Skeletal muscle tissue (tissue), 4 donors: Measurements from ENCODE around the gene TPRG1L. TPM values are rescaled to one million over a fixed set of nuclear protein-coding genes. Genes with fewer than 3 reads are reported as not detected.
"Not testable (repeated sequence)": the region's sequence is repeated elsewhere in the genome, so short reads cannot be mapped to it uniquely, and the experiment has no call there.

Experiments
- H3K27ac ChIP-seq: one replicate; pipeline ENCODE4 v1.7.0; 2013; ENCODE audit warnings: mild to moderate bottlenecking, low read depth, low read length, inconsistent platforms
- H3K27me3 ChIP-seq, 3 donors: one replicate each; pipeline ENCODE4 v1.7.0; 2013; ENCODE audit warnings: low read length in 3 of 3; ENCODE audit not compliant: control insufficient read depth in 3 of 3, insufficient read depth in 3 of 3
- H3K36me3 ChIP-seq, 3 donors: one replicate each; pipeline ENCODE4 v1.7.0; 2013; ENCODE audit warnings: low read length in 3 of 3; ENCODE audit not compliant: control insufficient read depth in 3 of 3, insufficient read depth in 3 of 3
- H3K4me1 ChIP-seq, 3 donors: one replicate each; pipeline ENCODE4 v1.7.0; 2013; ENCODE audit warnings: low read length in 3 of 3, mild to moderate bottlenecking in 3 of 3; ENCODE audit not compliant: control insufficient read depth in 3 of 3, insufficient read depth in 3 of 3
- H3K4me3 ChIP-seq, 3 donors: one replicate each; pipeline ENCODE4 v1.7.0; 2013; ENCODE audit warnings: low read length in 3 of 3
- H3K9ac ChIP-seq, 3 donors: one replicate each; pipeline ENCODE4 v1.7.0; 2013; ENCODE audit warnings: low read length in 3 of 3, mild to moderate bottlenecking in 3 of 3, moderate library complexity in 2 of 3, low read depth in 1 of 3
- H3K9me3 ChIP-seq, 3 donors: one replicate each; pipeline ENCODE4 v1.7.0; 2013; ENCODE audit warnings: low read length in 3 of 3; ENCODE audit not compliant: control insufficient read depth in 3 of 3
- total RNA-seq: library from RNA; depleted of rRNA; stranded (reverse); fragments of >200 nt; gene quantifications from one replicate; pipeline ENCODE4 v1.2.3, GENCODE V29; 2014
- donor health status: Osteomylitis.

TPRG1L gene
- total RNA-seq, 1 donor from 2014 or later: 17.2 TPM

DNA sequence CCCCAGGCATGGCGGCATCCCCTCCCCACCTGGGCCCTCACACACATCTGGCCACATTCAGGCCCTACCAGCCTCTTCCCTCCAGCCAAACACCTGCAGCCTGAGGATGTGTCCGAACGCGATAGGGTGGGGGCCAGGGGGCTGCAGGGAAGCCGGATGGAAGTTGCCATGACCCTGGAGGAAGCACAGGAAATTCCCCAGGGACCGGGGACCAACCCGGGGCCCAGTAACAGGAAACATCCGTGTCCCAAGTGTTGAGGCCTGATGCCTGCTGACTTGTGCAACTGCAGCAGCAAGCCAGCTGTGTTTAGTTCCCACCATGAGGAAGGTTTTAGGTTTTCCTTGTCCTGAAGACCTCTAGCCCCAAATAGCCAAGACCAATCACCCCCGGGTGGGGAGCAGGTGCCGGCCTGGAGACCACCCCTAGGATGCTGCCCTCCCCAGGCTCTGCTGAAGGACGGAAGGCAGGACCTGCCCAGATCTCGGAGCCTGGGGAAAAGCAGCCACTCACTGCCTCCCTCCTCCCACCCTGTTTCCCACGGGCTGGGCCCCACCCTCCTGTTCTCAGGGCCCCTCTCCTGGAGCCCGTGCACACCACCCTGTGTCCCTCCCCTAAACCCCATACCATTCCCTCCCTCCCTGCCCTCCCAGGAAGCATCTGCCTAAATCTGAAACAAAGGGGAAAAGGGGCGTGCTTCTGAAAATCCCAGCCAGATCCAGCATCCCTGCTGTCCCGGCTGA, 43.3 kb upstream of the TPRG1L start:
- H3K4me3 ChIP-seq: no peak overlapping the region
- no peak overlapping the region for H3K9ac ChIP-seq
- peaks cover 20 to 46% (median 25%) of the 10 kb centered on the region in 3 donors for H3K27me3 ChIP-seq
- peaks cover 3 to 12% (median 8%) of the 10 kb centered on the region in 3 donors for H3K4me1 ChIP-seq
- no peaks in the 10 kb centered on the region for H3K9me3 ChIP-seq
- H3K36me3 ChIP-seq: no peaks in the 10 kb centered on the region
- H3K27ac ChIP-seq: no peak overlapping the region

DNA sequence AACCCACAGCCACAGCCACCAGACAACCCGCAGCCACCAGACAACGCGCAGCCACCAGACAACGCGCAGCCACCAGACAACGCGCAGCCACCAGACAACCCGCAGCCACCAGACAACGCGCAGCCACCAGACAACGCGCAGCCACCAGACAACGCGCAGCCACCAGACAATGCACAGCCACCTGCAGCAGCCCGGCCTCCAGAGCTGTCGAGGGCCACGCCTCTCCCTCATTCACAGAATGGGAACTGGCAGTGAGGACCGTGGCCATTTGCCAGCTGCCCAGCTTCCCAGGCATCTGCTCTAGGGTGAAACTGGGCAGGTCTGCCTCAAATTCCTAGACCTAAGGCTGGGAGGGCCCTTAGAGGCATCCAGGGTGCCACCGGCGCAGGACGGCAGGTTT, 41.1 kb upstream of the TPRG1L start:
- H3K27me3 ChIP-seq: peaks cover 18 to 36% (median 19%) of the 10 kb centered on the region in 3 donors
- not testable (repeated sequence) for H3K4me1 ChIP-seq, H3K9me3 ChIP-seq, H3K36me3 ChIP-seq, H3K9ac ChIP-seq, H3K4me3 ChIP-seq, H3K27ac ChIP-seq

DNA sequence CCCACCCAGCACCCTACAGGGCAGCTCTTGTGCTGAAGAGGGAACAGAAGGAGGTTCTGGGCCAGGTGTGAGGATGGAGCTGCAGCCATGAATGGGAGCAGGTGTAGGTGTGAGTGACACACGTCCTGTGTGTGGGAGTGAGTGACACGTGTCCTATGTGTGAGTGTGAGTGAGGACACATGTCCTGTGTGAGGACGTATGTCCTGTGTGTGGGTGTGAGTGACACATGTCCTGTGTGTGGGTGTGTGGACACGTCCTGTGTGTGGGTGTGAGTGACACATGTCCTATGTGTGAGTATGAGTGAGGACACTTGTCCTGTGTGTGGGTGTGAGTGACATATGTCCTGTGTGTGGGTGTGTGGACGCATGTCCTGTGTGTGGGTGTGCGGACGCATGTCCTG, 39.9 kb upstream of the TPRG1L start:
- peaks cover 8 to 28% (median 9%) of the 10 kb centered on the region in 3 donors for H3K27me3 ChIP-seq

DNA sequence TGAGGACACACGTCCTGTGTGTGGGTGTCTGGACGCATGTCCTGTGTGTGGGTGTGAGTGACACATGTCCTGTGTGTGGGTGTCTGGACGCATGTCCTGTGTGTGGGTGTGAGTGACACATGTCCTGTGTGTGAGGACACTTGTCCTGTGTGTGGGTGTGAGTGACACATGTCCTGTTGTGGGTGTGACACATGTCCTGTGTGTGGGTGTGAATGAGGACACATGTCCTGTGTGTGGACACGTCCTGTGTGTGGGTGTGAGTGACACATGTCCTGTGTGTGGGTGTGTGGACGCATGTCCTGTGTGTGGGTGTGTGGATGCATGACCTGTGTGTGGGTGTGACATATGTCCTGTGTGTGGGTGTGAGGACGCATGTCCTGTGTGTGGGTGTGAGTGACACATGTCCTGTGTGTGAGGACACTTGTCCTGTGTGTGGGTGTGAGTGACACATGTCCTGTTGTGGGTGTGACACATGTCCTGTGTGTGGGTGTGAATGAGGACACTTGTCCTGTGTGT, 39.4 kb upstream of the TPRG1L start:
- not testable (repeated sequence) for H3K36me3 ChIP-seq, H3K9me3 ChIP-seq, H3K9ac ChIP-seq, H3K4me3 ChIP-seq, H3K4me1 ChIP-seq, H3K27ac ChIP-seq
- peaks cover 6 to 27% (median 9%) of the 10 kb centered on the region in 3 donors for H3K27me3 ChIP-seq

More for the DNA sequence above, 39.9 kb upstream of the TPRG1L start:
- no peaks in the 10 kb centered on the region for H3K9me3 ChIP-seq
- no peak overlapping the region for H3K4me3 ChIP-seq
- no peak overlapping the region for H3K9ac ChIP-seq
- no peaks in the 10 kb centered on the region for H3K4me1 ChIP-seq
- H3K36me3 ChIP-seq: no peaks in the 10 kb centered on the region
- H3K27ac ChIP-seq: no peak overlapping the region

DNA sequence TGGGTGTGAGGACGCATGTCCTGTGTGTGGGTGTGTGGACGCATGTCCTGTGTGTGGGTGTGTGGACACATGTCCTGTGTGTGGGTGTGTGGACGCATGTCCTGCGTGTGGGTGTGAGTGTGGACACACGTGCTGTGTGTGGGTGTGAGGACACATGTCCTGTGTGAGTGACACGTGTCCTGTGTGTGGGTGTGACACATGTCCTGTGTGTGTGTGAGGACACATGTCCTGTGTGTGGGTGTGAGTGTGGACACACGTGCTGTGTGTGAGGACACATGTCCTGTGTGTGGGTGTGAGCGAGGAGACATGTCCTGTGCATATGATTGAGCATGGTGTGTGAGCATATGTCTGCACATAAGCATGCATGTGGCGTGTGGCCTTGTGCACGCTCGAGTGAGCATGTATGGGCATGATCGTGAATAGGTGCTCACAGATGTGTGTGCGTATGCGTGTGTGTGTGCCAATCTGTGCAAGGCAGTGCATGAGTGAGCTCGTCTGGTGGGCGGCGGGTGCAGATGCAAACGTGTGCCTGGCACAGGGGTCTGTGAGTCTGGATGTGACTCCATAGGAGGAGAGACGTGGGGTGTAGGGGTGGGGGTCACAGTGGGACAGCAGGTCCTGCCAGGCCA, 38.8 kb upstream of the TPRG1L start:
- H3K27me3 ChIP-seq: peaks cover 3 to 23% (median 8%) of the 10 kb centered on the region in 3 donors
- H3K27ac ChIP-seq: no peak overlapping the region
- H3K4me1 ChIP-seq: peaks cover 0 to 4% (median 3%) of the 10 kb centered on the region in 3 donors
- H3K9me3 ChIP-seq: no peaks in the 10 kb centered on the region
- H3K36me3 ChIP-seq: no peaks in the 10 kb centered on the region
- no peak overlapping the region for H3K4me3 ChIP-seq
- no peak overlapping the region for H3K9ac ChIP-seq

DNA sequence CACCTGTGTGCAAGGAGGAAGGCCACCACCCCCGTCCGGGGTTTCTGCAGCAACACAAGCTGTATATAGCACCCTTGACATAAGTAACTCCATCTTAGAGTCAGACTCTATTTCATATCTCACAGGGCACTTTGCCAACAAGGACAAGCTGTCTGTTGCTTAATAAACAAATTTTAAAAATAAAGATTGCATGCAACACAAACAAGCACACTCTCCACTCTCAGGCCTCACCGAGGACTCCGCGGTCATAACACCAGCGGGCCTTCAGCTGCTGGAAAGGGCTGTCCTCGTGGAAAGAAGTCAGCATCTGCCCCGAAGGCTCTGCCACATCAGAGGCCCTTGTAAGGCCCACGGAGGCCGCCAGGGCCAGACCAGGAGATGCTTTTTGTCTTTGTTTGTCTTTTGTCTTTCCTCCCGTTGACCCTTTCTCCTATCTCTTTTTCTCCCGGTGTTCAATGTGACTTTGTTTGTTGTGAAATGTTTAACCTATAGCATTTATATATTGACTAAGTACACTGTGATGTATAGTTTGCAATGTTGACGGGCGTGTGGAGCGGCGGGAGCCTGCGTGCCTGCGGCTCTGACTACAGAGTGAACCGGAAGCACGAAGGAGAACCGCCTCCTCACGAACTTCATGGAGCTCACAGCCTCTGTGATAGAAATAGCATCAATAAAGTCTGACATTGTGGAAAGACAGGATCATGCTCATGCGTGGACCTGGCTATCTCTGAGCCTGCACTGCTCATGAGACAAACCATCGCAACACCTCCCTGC, 37.6 kb upstream of the TPRG1L start:
- no peaks in the 10 kb centered on the region for H3K9me3 ChIP-seq
- no peak overlapping the region for H3K27ac ChIP-seq
- H3K9ac ChIP-seq: no peak overlapping the region
- peaks cover 0 to 5% (median 4%) of the 10 kb centered on the region in 3 donors for H3K4me1 ChIP-seq
- H3K36me3 ChIP-seq: no peaks in the 10 kb centered on the region
- H3K27me3 ChIP-seq: peaks cover 2 to 13% (median 3%) of the 10 kb centered on the region in 3 donors
- H3K4me3 ChIP-seq: no peak overlapping the region

DNA sequence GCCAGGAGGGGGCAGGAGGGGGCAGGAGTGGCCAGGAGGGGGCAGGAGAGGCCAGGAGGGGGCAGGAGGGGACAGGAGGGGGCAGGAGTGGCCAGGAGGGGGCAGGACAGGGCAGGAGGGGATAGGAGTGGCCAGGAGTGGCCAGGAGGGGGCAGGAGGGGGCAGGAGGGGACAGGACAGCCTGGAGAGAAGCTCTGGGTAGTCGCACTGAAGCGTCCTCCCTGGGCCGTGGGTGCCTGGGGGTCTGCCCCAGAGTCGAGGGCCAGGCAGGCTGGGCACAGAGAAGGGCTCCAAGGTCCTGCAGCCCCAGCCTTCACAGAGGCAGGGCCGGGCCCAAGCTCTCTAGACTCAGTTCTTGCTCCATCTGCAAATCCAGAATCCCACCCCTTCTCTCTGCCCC, 36.4 kb upstream of the TPRG1L start:
- H3K36me3 ChIP-seq: no peaks in the 10 kb centered on the region
- H3K4me3 ChIP-seq: no peak overlapping the region
- no peaks in the 10 kb centered on the region for H3K9me3 ChIP-seq
- peaks cover 0 to 5% (median 4%) of the 10 kb centered on the region in 3 donors for H3K4me1 ChIP-seq
- no peak overlapping the region for H3K27ac ChIP-seq
- peak overlapping the region in 1 of 3 donors; percentile 45 for H3K9ac ChIP-seq
- peaks cover 2 to 10% (median 3%) of the 10 kb centered on the region in 3 donors for H3K27me3 ChIP-seq

DNA sequence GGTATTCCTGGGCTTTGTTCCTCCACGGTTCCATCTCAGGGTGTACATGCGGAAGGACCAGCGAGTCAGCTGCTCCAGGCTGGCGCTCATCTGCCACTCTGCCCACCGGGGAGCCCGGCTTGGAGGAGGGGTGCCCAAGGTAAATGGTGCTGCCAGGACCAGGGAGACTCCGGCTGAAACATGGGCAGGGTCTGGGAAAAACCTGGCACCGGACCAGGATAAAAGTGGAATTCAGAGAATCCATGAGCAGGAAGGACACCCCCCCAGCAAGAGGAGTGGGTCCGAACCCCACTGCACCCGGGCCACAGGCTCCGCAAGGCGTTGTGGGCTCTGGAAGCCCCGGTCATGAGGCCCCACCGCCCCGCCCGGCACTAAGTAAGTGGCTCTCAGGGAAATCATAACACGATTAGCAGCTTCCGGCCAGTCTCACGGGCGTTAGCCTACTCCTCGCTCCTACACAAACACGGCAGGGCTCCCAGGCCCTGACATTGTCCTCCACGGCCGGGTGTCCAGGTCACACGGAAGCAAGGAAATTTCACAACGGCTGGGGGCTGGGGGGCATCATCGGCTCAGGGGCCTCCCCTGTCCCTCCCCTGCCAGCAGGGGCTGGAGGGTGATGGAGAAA, 34.6 kb upstream of the TPRG1L start:
- H3K27me3 ChIP-seq: peaks cover 0 to 4% (median 2%) of the 10 kb centered on the region in 3 donors
- no peaks in the 10 kb centered on the region for H3K36me3 ChIP-seq
- H3K9me3 ChIP-seq: no peaks in the 10 kb centered on the region
- H3K9ac ChIP-seq: no peak overlapping the region
- no peak overlapping the region for H3K4me3 ChIP-seq
- peaks cover 4 to 12% (median 8%) of the 10 kb centered on the region in 3 donors for H3K4me1 ChIP-seq
- no peak overlapping the region for H3K27ac ChIP-seq

DNA sequence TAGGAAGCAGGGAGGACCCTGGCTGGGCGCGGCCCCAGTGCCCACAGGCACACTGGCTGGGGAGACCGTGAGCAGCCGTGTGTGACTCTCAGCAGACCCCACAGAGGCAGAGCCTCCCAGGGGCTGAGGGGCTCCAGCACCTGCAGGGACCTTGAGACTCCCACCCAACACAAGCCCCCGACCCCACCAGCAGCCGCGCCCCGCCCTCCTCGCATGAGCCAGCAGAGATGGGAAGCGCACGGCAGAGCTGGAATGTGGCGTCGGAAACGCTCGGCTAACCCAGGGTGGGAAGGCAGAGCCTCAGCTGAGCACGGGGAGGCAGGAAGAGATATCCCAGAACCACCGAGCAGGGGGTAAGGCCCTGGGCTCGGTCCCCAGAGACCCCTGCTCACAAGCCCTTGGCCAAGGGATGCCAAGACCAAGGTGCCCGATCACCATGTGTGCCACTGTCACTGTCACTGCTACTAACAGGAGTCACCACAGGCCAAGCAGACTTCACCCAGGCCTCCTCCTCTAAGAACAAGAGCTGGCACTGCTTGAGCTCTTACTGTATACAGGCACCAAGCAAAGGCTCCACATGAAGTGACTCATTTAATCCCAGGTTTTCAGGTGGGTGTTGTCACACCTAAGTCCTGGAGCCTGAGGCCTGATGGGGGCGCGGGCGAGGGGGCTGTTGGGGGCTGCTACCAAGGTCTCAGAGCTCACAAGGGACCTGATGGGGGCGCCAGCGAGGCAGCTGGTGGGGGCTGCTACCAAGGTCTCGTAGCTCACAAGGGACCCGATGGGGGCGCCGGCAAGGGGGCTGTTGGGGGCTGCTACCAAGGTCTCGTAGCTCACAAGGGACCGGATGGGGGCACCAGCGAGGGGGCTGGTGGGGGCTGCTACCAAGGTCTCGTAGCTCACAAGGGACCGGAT, 33.6 kb upstream of the TPRG1L start:
- Histone ChIP-seq H3K27me3 (peaks cover 0 to under 1% (median 0%) of the 10 kb centered on the region in 3 donors), H3K4me1 (peaks cover 8 to 16% (median 15%) of the 10 kb centered on the region in 3 donors), H3K9me3 (no peaks in the 10 kb centered on the region), H3K9ac (no peak overlapping the region), H3K36me3 (no peaks in the 10 kb centered on the region), H3K27ac (no peak overlapping the region), H3K4me3 (no peak overlapping the region)
